ENCODE measurements around the gene UMPS.

DNA sequence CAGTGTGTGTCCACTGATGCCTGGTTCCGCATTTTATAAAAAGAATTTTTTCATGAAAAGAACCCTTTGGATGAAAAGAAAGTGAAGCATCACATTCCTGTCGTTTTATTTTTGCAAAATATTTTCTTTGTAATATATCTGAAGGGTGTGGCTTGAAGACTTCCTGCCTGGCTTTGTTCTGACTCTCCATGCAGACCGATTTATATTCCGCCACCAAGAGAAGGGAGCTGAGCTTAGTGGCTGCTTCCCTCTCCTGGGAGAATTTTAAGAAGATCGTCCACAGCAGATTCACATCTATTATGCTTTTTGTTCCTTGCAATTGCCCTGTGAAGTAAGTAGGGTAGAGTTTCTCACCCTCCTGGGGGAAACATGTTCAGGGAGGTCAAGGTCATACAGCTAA is 45.2 kb upstream of the UMPS start:
- no peak for TF ChIP-seq POLR2A (IDR thresholded peaks at IDR 0.05; ENCODE audit: low read depth, low read length)
- no peak for TF ChIP-seq POLR2AphosphoS5 (IDR thresholded peaks at IDR 0.05; ENCODE audit: low read depth, low read length)
- no peak for TF ChIP-seq POU2F2 (IDR thresholded peaks at IDR 0.05; ENCODE audit: low read depth, low read length)

All from GM12891 (cell line).